ENCODE measurements around the gene SHC3. TPM values are rescaled to one million over a fixed set of nuclear protein-coding genes. Genes with fewer than 3 reads are reported as not detected.

Gene SHC3
- total RNA-seq, 1 experiment from 2014 or later, result 1.8 TPM

DNA sequence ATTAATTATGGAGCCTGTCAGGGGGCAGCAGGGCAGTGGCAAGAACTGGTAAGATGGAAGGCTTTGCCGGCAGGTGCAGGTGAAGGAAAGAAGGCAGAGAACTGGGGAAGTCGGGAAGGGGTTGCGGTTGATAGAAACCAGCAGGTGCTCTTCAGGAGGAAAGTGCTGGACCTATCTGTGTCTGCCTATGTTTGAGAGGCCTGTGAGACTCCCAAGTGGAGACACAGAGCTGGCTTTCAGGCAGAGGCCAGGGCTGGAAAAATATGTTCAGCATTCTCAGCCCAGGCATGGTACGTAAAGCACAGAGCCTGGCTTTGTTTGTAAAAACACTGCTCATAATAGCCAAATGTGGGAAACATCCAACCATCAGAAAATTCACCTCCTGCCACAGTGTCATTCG lies 117.8 kb downstream of the SHC3 start:
- Histone ChIP-seq H3K18ac (ENCODE audit: insufficient read length, low read depth, low read length) (no peak overlapping the region), H3K4ac (ENCODE audit: low read depth, low read length) (no peak overlapping the region), H3K56ac (ENCODE audit: insufficient read length, low read depth, low read length) (no peak overlapping the region), H2BK12ac (ENCODE audit: insufficient read length, low read depth, low read length) (no peak overlapping the region), H3K27ac (ENCODE audit: insufficient read length, low read depth, low read length) (no peak overlapping the region), H2BK5ac (ENCODE audit: insufficient read length, low read length) (no peak overlapping the region), H3K4me2 (ENCODE audit: insufficient read depth, insufficient read length, low read length) (no peak overlapping the region), H3K27me3 (ENCODE audit: insufficient read depth, low read length) (no peaks in the 10 kb centered on the region), H4K5ac (ENCODE audit: insufficient read length, low read depth, low read length) (no peak overlapping the region), H4K91ac (ENCODE audit: insufficient read length, low read depth, low read length) (no peak overlapping the region), H3K4me1 (ENCODE audit: insufficient read depth, low read length) (no peaks in the 10 kb centered on the region), H3T11ph (ENCODE audit: low read length) (no peak overlapping the region), H3K9me3 (ENCODE audit: control insufficient read depth, low read depth, low read length) (no peaks in the 10 kb centered on the region), H3K79me1 (ENCODE audit: insufficient read depth, low read depth, low read length, poor library complexity, severe bottlenecking) (no peaks in the 10 kb centered on the region), H2BK15ac (ENCODE audit: low read depth, low read length) (no peak overlapping the region), H3K9ac (ENCODE audit: extremely low read depth, insufficient read length, low read length) (no peak overlapping the region), H4K8ac (replicated peaks; ENCODE audit: insufficient read length, low read depth, low read length) (no peak overlapping the region), H2BK20ac (ENCODE audit: low read depth, low read length, poor library complexity, severe bottlenecking) (no peak overlapping the region), H2AK5ac (ENCODE audit: insufficient read length, low read length) (no peak overlapping the region), H3K23ac (ENCODE audit: insufficient read length, low read depth, low read length) (no peak overlapping the region), H2BK120ac (ENCODE audit: low read depth, low read length, poor library complexity, severe bottlenecking) (no peak overlapping the region), H3K14ac (ENCODE audit: insufficient read depth, low read length) (no peak overlapping the region), H3K23me2 (ENCODE audit: insufficient read length, low read depth, low read length, poor library complexity, severe bottlenecking) (no peaks in the 10 kb centered on the region), H3K79me2 (ENCODE audit: insufficient read depth, low read length) (no peaks in the 10 kb centered on the region), H2AFZ (ENCODE audit: low read length) (no peak overlapping the region), H4K20me1 (ENCODE audit: control insufficient read depth, insufficient read depth, insufficient read length) (peaks cover 6% of the 10 kb centered on the region)
- H3K27ac Mint-ChIP-seq, result no peak overlapping the region
- DNase-seq, result no peak
- TF ChIP-seq, protein P1, sequence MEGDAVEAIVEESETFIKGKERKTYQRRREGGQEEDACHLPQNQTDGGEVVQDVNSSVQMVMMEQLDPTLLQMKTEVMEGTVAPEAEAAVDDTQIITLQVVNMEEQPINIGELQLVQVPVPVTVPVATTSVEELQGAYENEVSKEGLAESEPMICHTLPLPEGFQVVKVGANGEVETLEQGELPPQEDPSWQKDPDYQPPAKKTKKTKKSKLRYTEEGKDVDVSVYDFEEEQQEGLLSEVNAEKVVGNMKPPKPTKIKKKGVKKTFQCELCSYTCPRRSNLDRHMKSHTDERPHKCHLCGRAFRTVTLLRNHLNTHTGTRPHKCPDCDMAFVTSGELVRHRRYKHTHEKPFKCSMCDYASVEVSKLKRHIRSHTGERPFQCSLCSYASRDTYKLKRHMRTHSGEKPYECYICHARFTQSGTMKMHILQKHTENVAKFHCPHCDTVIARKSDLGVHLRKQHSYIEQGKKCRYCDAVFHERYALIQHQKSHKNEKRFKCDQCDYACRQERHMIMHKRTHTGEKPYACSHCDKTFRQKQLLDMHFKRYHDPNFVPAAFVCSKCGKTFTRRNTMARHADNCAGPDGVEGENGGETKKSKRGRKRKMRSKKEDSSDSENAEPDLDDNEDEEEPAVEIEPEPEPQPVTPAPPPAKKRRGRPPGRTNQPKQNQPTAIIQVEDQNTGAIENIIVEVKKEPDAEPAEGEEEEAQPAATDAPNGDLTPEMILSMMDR (conservative IDR thresholded peaks at IDR 0.05), result no peak
- no peaks in the 10 kb centered on the region; a peak in 2 of 7 replicates for H3K36me3 Mint-ChIP-seq (ENCODE audit: insufficient read depth in 1 of 3, low read depth in 3 of 3)
- H3K4me3 Mint-ChIP-seq, result no peak overlapping the region
- H3K9me3 Mint-ChIP-seq, result no peaks in the 10 kb centered on the region
- H3K4me1 Mint-ChIP-seq, result no peaks in the 10 kb centered on the region
- no CpG with 5 or more reads among the region's 5 CpGs for WGBS (ENCODE audit: extremely low coverage, insufficient read length, low lambda C conversion rate)
- H3K27me3 Mint-ChIP-seq (ENCODE audit: low read depth), result no peaks in the 10 kb centered on the region

Measured in H9 (cell line).